Epidermal melanocyte (primary cell): ENCODE results near the gene BUB1B.
A peak's percentile ranks its signal among the peaks of the same experiment; 100 is the strongest.

Source experiments
- DNase-seq: peaks from one replicate; pipeline ENCODE4 v3.0.0; 2011; ENCODE audit warnings: low spot score; ENCODE audit not compliant: insufficient read length

The BUB1B gene

GRCh38 chr15:40183636-40184463, 23.0 kb downstream of the BUB1B start:
- DNase-seq, result no peak

- no peak for DNase-seq
Measured at GRCh38 chr15:40190591-40190990, 29.7 kb downstream of the BUB1B start.

DNA sequence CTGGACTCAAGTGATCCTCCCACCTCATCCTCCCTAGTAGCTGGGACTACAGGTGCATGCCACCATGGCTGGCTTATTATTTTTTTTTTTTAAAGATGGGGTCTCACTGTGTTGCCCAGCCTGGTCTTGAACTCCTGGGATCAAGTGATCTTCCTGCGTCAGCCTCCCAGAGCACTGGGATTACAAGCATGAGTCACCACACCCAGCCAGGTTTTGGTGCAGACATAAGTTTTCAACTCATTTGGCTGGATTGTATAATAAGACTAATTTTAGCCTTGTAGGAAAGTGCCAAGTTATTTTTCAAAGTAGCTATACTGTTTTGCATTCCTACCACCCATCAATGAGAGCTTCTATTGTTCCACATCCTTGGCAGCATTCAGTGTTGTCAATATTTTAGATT, 32.1 kb downstream of the BUB1B start:
- no peak for DNase-seq

DNA sequence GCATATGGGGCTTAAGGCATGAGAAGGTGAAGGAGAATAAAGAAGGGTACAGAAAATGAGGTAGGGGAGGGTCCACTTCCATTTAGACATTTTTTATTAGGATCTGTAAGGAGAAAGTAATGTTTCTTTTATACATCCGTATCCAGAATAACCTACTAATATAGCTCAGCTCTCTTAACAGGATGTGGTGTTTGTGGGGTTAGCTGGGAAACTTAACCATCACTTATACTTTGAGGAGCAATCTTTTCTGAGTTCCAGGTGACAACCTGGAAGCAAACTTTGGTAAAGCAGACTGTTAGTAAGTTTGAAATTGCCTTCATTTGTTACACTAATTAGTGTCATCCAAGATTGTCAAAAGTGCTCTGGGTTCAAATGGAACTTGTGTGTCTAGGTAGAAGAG, 36.6 kb downstream of the BUB1B start:
- DNase-seq, result no peak

DNA sequence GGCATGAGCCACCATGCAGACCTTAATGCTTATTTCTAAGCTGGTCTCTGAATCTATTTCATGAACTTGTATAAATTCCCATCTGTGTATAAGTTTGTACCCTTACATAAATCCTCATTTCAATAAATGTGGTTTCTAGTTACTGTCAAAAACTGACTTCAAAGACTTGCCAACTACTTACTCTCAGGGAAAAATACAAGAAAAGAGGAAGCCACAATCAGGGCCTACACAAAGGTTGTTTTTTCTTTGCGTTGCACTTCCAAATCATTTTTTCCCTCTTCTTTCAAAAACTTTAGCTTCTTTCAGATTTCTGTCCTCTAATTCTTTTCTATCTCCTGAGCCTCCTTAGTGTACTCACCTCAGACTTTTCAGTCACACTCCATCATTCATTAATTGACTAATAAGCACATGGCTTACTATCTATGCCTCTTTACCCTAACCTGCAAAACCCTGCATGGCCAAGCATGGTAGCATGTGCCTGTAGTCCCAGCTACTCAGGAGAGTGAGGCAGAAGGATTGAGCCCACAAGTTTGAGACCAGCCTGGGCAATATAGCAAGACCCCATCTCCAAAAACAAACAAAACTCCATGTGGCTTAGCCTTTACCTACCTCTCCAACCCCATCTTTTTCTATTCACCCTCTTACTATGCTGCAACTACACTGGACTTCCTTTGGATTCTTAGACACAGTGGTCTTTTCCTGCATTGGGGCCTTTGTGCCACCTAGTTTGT, 37.7 kb downstream of the BUB1B start:
- DNase-seq, result no peak

- DNase-seq, result no peak
Measured at GRCh38 chr15:40204100-40204499, 43.2 kb downstream of the BUB1B start.

DNA sequence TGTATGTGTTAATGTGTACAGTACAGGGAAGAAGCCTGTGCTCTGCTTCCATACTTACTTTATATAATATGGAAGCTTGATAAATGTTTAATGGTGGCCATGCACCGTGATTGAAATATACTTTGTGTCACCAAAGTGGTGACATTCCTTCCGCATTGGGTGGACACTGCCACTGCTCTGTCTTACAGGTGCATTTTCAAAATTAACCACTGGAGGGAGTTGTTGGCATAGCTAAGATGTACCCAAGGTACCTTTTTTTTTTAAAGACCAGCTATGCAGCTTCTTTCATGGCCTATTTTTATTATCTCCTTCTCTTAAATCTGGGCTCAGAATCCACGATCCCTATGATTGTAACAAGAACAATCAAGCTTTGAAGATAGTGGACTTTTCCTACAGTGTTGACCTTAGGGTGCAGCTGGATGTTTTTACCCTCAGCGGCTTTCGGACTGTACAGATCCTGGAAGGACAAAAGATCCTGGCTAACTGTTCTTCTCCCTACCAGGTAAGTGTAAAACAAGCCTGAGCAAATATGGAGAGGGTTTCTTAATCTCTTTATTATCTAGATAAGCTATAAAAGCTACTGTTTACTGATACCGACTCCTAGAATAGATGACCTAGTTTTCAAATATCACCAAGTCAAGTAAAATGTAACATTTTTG, 56.4 kb downstream of the BUB1B start:
- DNase-seq, result peak; percentile 58

- DNase-seq, result no peak
Measured at GRCh38 chr15:40219801-40220200, 58.9 kb downstream of the BUB1B start.

- DNase-seq, result no peak
Measured at GRCh38 chr15:40222131-40222530, 61.3 kb downstream of the BUB1B start.

- no peak for DNase-seq
Measured at GRCh38 chr15:40226736-40227135, 65.9 kb downstream of the BUB1B start.

DNA sequence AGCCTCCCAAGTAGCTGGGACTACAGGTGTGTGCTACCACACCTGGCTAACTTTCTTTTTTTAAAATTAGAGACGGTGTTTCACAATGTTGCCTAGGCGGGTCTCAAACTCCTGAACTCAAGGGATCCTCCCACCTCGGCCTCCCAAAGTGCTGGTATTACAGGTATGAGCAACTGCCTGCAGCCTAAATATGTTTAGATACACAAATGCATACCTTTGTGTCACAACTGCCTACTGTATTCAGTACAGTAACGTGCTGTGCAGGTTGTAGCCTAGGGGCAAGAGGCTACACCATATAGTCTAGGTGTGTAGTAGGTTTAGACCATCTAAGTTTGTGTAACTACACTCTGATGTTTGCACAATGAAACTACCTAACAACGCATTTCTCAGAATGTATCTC, 68.4 kb downstream of the BUB1B start:
- no peak for DNase-seq

DNA sequence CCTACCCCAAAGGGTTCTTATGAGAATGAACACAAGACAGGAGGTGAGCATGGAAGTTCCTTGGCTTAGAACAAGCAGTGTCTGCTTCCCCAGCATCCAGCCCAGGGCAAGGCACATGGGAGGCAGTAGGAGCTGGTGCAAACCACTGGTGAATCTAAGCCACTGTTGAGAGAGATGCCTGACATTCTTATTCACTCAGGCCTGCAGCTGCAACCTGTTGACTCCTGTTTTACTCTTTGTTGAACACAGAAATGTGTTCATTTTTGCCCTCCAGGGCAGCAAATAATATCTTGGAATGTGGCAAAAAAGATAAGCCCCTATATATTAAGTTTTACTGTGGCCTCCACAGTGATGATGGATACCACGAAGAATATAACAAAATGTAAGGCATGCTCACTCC, 69.1 kb downstream of the BUB1B start:
- DNase-seq, result no peak

DNA sequence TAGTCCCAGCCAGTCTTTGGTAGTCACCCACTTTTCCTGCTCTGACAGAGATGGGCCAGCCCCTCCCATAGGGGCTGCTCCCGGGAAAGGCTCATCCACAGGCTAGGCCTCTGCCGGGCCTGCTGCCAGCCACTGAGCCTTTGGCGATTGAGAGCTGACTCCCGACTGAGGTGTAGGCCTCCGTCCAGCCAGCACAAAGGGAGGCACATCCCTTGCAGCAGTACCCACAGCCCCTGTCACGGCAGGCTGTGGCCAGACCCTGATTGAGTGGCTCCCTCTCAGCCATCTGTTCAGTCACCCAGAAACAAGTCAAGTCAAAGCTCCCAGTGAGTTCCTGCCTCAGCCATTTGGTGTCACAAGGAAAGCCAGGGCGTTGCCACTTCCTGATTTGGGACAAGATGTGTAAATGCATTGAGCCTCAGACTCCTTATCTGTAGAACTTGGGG, 71.8 kb downstream of the BUB1B start:
- DNase-seq, result no peak

GRCh38 chr15:40233727-40234577, 73.1 kb downstream of the BUB1B start:
- DNase-seq, result no peak

GRCh38 chr15:40234783-40235182, 73.9 kb downstream of the BUB1B start:
- DNase-seq, result no peak

DNA sequence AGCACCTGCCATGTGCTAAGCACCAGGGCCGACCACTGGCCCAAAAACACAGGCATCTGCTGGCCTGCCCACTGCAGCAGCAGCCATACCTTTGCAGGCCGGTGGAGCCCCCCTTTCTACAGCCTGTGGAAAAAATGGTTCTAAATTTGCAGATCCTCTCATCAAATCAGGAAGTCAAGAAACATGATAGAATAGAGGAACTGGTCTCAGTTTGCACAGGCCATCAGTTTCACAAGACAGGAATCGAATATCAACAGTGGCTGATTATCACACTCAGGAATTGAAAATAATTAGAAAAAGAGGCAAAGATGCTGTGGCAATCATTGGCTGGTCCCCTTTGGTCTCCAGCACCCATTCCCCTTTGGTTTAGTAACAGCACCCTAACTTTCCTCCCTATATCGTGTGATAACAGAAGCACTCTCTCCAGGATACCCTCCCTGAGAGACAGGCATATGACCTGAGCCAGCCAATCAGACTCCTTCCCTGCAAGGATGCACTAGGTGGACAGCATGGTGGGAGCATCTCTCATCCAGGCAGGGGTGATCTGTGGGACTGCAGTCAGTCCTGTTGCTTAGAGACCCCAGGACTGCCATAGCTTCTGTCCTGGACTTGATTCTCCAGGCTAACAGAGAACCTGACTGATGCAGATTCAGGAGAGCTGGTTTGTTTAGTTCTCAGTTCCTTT, 74.5 kb downstream of the BUB1B start:
- DNase-seq, result no peak

- no peak for DNase-seq
Measured at GRCh38 chr15:40238532-40239403, 77.9 kb downstream of the BUB1B start, which contains the start of gene PAK6. PAK6 (plus strand) TSS chr15:40239063; CDS start chr15:40264786, 25,723 bp downstream.

GRCh38 chr15:40239404-40239692, 78.5 kb downstream of the BUB1B start:
- DNase-seq, result no peak

DNA sequence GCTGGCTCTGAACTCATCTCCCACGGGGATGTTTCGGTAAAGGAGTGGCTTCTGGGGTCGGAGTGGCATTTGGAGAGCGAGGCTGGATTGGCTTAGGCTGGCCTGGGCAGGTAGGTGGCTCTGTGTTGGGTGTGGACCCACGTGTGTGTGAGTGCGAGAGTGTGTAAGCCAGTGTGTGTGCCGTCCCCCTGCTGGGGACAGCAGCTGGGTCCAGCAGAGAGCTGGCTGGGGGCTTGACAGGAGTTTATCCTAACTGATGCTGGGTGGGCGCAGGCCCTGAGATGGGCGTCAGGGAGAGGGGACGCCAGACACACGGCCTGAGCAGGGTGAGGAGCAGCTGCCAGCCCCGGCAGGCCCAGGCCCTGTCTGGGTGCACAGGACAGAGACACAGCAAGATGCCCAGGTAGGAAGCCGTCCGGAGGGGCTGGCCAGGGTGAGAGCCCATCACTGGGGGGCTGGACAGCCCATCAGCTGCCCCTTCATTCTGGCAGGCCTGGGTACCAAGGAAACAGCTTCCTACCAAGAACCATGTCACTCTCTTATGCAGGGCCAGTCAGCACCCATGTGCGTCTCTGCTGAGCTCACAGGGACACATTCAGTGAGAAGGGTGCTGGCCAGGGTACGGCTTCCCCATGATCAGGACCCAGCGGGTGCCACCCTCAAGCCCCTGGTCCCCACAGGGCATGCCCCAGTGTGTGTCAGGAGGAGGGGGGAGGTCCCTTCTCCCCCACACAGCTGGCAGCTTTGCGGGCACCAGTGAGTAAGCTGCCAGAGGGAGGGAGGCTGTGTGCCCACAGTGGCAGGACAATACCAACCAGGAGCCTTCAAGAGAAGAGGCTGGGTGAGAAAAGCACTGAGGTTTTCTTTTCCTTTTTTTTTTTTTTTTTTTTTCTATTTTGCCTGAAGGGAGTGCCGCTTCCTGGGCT, 79.1 kb downstream of the BUB1B start:
- DNase-seq, result no peak
